ENCODE data around the gene ACSF3. TPM values are rescaled to one million over a fixed set of nuclear protein-coding genes. Genes with fewer than 3 reads are reported as not detected.

The ACSF3 gene
- total RNA-seq, 1 experiment from 2014 or later = 30.8 TPM

- BruUV-seq (replicated peaks) = no TSS peak
- POLR2A ChIA-PET = no interaction called here
- in situ Hi-C loops (cut with HindIII; ENCODE audit: low pct_unique_long_range_greater_than_20kb, low sequenced_read_pairs) = no loop called here
Measured at GRCh38 chr16:89176147-89176690, 82.6 kb downstream of the ACSF3 start.

GRCh38 chr16:89176717-89177116 is 83.1 kb downstream of the ACSF3 start:
- in situ Hi-C loops (cut with HindIII; ENCODE audit: low pct_unique_long_range_greater_than_20kb, low sequenced_read_pairs) = no loop called here
- H3K9me3 ChIP-seq (ENCODE audit: control insufficient read depth, insufficient read depth, low read depth, low read length) = no peaks in the 10 kb centered on the region
- no peaks in the 10 kb centered on the region for H3K27me3 ChIP-seq (ENCODE audit: control insufficient read depth, insufficient read depth, low read length)
- H3K4me3 ChIP-seq (ENCODE audit: low read depth in 2 of 2, low read length in 2 of 2) = no peak overlapping the region
- H3K4me1 ChIP-seq (ENCODE audit: control insufficient read depth, insufficient read depth, low read length) = peaks cover 2% of the 10 kb centered on the region; the same call in 1 of the 2 replicates
- DNase-seq (ENCODE audit: low read depth, low spot score) = no peak
- BruUV-seq (replicated peaks) = no TSS peak
- intact Hi-C loops (cut with micrococcal nuclease; ENCODE audit: unreplicated experiment) = no loop called here
- TF ChIP-seq SIN3A (IDR thresholded peaks at IDR 0.05; ENCODE audit: borderline replicate concordance, insufficient read depth, low read depth, low read length) (no peak), POLR2AphosphoS5 (IDR thresholded peaks at IDR 0.05; ENCODE audit: low read depth, low read length) (no peak), CTCF (IDR thresholded peaks at IDR 0.05) (no peak), REST (IDR thresholded peaks at IDR 0.05; ENCODE audit: insufficient read depth in 1 of 2, low read depth in 2 of 2, low read length in 1 of 2) (no peak), TCF7L2 (IDR thresholded peaks at IDR 0.05; ENCODE audit: low read depth, low read length) (no peak)
- H3K36me3 ChIP-seq (ENCODE audit: control insufficient read depth, insufficient read depth, low read length) = no peaks in the 10 kb centered on the region
- POLR2A ChIA-PET = no interaction called here
- H3K27ac ChIP-seq (ENCODE audit: low read length) = no peak overlapping the region
- CTCF ChIA-PET = no interaction called here
- no peak for ATAC-seq

More at GRCh38 chr16:89176147-89176690, 82.6 kb downstream of the ACSF3 start:
- Histone ChIP-seq H3K4me3 (ENCODE audit: low read depth in 2 of 2, low read length in 2 of 2) (no peak overlapping the region), H3K9me3 (ENCODE audit: control insufficient read depth, insufficient read depth, low read depth, low read length) (no peaks in the 10 kb centered on the region), H3K27ac (ENCODE audit: low read length) (no peak overlapping the region), H3K27me3 (ENCODE audit: control insufficient read depth, insufficient read depth, low read length) (no peaks in the 10 kb centered on the region), H3K4me1 (ENCODE audit: control insufficient read depth, insufficient read depth, low read length) (peaks cover 2% of the 10 kb centered on the region; the same call in 1 of the 2 replicates), H3K36me3 (ENCODE audit: control insufficient read depth, insufficient read depth, low read length) (no peaks in the 10 kb centered on the region)
- CTCF ChIA-PET = no interaction called here
- ATAC-seq = no peak
- TF ChIP-seq CTCF (IDR thresholded peaks at IDR 0.05) = no peak
- intact Hi-C loops (cut with micrococcal nuclease; ENCODE audit: unreplicated experiment) = no loop called here
- DNase-seq (ENCODE audit: low read depth, low spot score) = no peak

All from Panc1 (cell line).